ENCODE data around the gene SSTR1.

DNA sequence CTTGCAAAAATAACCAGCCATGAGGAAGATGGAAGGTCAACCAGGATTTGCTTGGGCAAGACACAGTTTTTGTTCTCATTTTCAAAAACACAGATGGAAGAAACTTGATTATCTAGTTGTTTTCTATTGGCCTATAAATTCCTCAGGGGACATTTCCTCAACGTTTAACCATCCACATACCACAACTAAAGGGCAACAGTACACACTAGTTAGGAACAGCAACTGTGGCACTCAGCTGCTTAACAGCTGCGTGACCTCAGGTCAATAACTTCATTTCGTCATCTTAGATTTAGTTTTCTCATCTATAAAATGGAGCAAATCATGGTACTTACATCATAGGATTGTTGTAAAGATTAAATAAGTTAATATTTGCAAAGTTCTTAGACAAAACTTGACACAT is 18.7 kb downstream of the SSTR1 start:
- TF ChIP-seq, protein P1, sequence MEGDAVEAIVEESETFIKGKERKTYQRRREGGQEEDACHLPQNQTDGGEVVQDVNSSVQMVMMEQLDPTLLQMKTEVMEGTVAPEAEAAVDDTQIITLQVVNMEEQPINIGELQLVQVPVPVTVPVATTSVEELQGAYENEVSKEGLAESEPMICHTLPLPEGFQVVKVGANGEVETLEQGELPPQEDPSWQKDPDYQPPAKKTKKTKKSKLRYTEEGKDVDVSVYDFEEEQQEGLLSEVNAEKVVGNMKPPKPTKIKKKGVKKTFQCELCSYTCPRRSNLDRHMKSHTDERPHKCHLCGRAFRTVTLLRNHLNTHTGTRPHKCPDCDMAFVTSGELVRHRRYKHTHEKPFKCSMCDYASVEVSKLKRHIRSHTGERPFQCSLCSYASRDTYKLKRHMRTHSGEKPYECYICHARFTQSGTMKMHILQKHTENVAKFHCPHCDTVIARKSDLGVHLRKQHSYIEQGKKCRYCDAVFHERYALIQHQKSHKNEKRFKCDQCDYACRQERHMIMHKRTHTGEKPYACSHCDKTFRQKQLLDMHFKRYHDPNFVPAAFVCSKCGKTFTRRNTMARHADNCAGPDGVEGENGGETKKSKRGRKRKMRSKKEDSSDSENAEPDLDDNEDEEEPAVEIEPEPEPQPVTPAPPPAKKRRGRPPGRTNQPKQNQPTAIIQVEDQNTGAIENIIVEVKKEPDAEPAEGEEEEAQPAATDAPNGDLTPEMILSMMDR (IDR thresholded peaks at IDR 0.05 in 2 of 3, conservative IDR thresholded peaks at IDR 0.05 in 1 of 3; ENCODE audit: borderline replicate concordance in 1 of 3, insufficient read depth in 1 of 3, low read depth in 2 of 3, low read length in 2 of 3) = no peak
- TF ChIP-seq POLR2A (IDR thresholded peaks at IDR 0.05; ENCODE audit: borderline replicate concordance, extremely low read depth, insufficient read depth, insufficient read length) (no peak), POLR2AphosphoS5 (IDR thresholded peaks at IDR 0.05; ENCODE audit: low read depth, low read length) (no peak)

Measured in HCT116 (cell line).